CD4-positive, alpha-beta T cell treated with Interleukin-15 for 4 hours (primary cell): ENCODE measurements around the gene SCARB1.

ENCODE experiments used
- DNase-seq: peaks from one replicate; pipeline ENCODE4 v3.0.0-alpha.2; 2020; ENCODE audit warnings: low spot score

The SCARB1 gene

DNA sequence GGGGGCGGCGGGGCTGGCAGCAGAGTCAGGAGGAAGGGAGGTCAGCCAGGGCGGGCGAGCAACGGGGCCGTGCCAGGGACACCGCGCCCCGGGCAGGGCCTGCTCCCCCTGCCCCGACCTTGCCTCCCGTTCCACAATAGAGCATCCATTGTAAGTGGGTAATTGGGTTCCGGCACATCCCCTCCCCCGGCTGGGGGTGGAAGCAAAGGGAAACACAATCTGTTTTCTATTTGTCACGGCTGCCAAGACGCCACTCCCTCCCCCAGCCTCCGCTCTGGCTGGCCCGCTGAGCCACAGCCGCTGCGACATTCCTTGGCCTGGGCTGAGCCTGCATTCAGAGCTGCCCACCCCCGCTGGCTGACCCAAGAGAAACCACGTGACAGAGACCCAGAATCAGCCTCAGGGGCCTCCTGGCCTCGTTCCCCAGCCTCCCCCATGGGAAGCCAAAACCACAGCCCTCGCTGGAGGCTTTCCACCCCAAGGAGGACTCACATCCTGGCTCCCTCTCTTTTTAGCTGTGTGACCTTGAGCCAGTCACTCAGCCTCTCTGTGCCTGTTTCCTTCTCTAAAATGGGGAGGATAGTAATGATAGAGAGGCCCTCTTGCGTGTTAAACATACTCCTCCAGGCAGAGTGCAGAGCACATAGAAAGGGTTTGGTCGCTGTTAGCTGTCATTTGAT, 117.6 kb downstream of the SCARB1 start:
- DNase-seq = no peak

DNA sequence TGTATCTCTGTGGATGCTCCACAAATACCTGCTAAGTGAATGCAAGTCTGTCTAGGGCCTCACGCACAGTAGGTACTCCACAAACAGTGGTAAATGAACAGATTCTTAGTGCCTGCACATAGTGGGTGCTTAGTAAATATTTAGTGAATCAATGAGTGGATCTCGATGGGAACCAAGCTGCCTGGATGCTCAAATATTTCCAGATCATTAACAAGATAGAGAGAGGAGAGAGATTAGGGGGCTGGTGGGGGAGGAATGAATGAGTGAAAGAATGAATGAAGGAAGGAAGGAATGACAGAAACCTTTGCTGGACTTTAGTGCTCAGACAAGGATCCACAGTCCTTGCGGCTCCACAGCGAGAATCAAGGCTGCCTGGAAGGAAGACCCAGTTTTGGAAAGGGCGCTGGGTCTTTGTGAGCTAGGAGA, 118.2 kb downstream of the SCARB1 start:
- DNase-seq = no peak

DNA sequence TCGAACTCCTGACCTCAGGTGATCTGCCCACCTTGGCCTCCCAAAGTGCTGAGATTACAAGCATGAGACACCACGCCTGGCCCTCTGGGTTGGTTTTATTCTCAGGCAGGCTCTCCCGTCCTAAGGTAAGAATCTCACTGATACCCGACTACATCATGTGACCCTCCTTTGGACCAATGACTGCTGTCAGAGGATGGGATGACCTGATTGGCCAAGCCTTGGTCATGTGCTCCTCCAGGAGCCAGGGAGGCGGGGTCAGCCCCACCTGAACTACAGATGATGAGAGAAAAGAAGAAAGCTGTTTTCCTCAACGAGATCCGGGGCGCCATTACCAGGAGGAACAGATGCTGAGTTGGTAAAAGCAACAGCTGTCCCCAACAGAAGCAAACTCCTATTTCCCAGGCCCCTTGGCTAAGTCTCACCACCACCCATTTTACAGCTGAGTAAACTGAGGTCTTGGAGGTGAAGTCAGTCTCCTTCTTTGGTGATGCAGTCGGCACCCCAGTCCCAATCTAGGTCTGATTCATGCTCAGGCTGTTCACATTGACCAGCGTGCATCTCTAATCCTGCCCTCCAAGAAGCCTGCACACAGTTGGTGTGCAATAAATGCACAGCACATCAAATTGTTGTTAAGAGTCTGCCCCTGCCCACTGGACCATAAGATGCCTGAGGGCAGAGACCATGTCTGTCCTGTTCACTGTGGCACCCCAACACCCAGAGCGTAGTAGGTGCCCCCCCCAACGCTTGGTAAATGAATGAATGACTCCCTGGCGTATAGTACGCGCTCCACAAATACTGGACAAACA, 118.8 kb downstream of the SCARB1 start:
- DNase-seq = no peak

DNA sequence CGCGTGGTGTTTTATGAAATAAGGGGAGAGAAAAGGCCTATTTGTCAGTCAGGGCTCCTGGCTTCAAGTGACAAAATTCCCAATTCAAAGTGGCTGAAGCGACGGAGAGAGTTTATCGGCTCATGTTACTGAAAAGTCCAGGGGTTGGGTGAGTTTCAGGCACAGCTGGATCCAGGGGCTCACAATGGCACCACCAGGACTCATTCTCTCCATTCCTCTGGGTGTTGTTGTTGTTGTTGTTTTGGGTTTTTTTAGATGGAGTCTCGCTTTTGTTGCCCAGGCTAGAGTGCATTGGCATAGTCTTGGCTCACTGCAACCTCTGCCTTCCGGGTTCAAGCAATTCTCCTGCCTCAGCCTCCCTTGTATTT, 119.4 kb downstream of the SCARB1 start:
- no peak for DNase-seq

DNA sequence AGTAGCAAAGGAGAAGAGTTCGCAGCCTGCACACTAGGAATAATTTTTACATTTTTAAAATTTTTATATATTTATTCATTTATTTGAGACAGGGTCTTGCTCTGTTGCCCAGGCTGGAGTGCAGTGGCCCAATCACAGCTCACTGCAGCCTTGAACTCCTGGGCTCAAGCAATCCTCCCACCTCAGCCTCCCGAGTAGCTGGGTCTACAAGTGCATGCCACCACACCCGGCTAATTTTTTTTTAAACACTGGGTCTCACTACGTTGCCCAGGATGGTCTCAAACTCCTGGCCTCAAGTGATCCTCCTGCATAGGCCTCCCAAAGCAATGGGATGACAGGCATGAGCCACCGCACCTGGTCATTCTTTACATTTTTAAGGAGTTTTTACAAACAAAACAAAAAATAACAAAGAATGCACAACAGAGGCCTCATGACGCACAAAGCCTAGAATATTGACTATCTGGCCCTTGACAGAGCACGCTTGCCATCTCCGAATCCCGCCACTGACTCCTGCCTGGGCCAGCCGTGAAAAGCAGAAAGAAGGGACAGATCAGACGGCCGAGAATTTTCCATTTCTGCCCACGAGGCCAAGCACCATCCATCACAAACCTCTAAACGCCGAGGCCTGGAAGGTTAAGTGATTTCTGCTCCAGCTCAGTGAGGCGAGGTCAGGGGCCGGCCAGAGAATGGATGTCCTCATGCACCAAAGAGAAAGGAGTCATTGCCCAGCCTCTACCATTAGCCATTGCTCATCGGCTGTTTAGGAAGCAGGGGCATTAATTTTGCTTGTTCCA, 120.0 kb downstream of the SCARB1 start:
- no peak for DNase-seq

DNA sequence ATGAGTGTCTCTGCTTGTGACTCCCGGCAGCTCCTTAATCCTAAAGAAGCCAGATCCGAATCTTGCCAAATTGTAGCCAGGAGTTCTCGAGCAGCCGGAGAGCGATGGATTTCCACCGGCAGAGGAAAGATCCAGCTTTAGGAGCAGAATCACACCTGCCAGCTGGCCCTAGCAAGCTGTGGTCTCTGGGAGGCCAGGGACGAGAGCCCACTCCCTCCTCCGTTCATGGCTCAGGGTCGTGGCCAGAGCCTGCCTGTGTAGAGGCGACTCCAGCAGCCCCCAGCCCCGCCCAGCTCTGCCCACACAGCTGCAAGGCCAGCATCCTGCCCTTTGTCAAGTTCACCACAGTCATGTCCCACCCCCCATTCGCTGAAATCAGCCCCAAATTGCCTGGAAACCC, 121.0 kb downstream of the SCARB1 start:
- DNase-seq = no peak

DNA sequence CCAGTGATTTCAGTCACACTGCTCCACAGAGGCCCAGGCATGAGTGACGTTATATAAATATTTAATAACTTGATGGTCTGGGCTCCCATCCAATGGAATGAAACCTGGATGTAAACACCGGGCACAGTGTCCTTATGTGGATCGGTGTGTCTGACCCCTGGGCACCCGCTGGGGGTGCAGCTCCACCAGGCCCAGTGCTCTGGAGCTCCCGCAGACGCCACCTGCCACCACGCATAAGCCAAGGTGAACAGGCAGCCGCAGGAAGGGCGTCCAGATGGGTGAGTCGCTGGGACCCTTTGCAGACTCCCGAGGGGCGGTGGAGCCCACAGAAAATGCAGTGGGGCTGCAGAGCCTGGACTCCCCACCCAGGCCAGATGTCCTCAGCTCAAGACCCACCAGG, 121.6 kb downstream of the SCARB1 start:
- no peak for DNase-seq

DNA sequence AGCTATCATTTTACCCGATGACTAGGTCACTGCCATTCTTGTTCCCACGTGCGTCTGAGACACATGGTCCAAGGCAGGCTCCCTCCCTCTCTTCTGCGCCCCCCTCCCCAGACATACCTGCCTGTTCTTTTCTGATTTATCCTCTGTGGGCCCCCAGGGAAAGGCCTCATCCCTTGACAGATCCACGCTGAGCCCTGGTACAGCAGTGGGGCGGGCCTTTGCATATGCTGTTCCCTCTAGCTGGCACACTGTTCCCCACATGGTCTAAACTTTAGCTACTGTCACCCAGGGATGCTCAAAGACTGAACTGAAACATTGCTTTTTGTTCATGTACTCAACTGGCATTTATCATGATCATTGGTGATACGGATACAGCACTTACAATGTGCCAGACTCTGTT, 122.5 kb downstream of the SCARB1 start:
- no peak for DNase-seq

DNA sequence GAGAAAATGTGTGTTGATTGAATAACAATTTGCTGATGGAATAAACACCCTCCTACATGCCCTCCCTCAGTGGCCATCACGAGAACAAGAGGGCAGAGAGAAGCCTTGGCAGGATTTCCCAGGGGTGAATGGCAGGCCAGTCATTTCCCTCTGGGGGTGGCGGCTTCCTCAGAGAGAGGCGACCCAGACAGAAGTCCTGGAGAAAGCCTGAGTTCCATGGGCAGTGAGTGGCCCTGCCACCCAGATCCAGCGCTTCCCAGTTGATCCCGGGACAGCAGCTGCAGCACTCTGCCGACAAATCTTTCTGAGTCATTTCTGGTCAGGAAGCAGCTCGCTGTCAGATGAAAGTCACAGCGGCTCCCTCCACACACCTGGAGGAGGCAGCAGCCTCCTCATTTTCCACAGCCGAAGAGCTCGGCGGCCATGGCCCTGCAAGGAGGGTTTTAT, 123.0 kb downstream of the SCARB1 start:
- DNase-seq = no peak

DNA sequence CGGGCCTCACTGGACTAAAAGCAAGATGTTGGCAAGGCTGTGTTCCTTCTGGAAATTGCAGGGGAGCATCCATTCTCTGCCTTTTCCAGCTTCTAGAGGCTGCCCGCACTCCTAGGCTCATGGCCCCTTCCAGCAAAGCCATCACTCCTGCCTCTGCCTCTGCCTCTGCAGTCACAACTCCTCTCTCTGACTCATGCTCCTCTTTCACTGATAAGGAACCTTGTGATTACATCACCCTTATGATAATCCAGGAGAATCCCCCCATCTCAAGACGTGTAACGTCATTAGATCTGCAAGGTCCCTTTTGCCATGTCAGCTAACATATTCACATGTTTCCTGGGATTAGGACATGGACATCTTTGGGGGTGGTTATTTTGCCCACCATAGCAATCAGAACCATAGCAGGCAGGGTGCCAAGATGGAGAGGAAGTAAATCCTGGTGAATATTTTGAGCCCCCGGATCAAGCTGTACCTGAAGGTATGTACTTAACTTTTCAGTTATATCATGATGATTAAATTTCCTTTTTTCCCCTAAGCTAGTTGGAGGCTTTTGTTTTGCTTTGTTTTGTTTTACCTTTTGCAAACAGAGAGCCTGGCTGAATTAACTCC, 123.6 kb downstream of the SCARB1 start:
- DNase-seq = no peak

DNA sequence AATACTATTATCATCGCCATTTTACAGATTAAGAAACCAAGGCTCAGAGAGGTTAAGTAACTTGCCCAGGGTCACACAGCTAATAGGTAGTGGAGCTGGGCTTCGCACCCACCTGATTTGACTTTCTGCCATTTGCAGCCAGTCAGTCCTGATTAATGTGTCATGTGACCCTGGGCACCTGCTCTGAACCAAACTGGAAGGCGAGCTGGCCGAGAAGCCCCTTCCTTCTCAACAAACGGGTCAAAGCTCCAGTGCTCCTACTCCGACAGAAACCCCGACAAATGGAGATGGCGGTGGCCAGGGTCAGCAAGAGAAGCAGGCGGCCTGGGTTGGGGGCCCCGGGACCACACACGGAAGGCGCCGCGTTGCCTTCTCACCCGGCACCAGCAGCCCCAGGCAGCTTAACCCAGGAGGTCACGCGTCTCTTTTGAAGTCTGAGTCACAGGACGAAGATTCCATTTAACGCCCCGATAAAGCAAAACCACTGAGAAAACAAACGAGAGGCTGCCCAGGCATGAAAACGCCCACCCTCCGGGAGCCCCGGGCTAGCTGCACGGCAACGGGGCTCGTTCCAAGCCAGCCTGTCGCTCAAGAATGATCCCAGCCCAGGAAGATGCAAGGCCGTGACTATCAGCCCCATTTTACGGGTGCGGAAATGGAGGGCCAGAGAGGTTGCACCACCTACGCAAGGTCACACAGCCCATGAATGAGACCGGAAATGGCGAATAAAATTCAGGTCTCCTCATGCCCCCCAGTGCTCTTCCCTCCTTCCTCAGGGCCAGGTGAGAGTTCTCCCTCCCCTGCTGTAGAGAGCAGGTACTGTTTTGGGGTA, 124.8 kb downstream of the SCARB1 start:
- no peak for DNase-seq

DNA sequence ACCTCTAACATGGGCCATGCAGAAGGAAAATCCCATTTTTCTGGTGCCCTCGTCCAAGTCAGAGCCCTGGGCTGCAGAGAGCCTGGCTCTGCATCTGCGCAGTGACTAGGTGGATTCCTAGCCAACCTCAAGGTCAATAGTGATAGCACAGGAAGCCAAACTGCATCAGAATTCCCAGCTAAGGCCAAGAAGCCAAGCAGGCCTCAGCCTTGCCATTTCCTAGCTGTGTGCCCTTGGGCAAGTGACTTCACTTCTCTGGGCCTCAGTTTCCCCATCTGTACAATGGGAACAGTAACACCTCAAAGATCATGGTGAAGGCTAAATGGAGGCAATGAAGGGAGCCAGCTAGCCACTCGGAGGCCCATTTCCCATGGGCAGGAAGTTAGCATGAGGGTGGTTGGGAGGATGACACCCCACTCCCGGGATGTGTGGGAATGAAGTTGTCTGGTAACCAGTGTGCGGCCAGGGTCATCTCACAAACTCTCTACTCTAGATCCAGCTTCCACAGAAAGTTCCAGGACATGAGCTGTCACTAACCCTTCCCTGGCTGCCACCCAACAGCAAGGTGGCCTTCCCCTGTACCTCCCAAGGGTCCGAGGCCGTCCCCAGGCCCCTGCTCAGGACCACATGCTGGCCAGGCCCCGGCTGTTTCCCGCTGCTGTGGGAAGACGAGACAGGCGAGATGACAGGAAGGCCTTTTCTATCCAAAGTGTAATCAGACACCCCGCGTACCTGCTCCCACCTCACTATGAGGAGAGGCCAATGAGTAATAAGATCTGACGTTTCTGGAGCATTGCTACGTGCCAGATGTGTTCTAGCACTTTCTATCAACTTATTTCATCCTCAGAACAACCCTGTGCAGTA, 125.7 kb downstream of the SCARB1 start:
- DNase-seq = no peak

DNA sequence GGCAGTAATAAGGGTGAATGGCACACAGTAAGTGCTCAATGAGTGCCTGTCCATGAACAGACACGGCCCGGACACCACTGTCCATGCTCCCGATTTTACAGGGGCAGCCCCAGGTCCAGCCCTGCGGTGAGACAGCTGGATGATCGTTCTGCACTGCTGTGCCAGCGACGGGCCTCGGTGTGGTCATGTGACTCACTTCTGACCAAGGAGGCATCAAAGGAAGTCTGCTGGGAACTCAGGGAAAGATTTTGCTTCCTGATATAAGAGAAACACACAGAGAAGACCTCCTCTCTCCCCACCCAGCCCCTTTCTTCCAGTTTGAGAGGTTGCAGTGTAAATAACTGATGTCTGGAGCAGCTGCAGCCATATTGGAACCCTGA, 126.6 kb downstream of the SCARB1 start:
- DNase-seq = no peak

DNA sequence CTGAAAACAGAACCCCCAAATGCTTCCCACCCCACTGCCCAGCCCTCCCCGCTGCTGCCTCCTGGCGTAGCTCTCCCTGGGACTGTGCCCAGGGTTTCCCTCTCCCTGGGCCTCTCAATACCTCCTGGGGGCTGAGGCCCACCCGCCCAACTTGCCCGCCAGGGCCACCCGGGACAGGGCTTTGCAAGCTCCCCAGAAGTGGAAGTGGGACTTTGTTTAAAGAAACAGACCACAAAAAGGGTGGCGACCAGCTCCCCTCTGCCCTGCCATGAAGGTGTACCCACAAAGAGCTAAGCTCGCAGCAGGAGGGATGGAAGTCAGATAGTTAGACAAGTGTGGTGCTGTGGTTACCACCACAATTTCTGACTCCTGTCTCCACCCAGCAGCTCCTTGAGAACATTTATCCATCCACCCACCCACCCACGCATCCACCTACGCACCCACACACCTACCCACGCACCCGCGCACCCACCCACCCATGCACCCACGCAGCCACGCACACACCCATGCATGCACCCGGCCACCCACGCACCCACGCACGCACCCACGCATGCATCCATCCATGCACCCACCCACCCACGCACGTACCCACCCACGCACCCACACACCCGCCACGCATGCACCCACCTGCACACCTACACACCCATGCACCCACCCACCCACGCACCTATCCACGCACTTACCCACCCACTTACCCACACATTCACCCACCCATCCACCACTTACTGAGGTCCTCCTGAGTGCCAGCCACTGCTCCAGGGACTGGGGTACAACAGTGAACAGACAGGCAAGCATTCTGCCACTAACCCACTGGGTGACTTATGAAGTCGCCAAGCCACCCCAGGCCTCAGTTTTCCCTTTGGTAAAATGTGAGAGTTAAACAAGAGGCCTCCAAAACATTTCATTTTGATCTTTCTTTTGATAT, 127.3 kb downstream of the SCARB1 start:
- no peak for DNase-seq

DNA sequence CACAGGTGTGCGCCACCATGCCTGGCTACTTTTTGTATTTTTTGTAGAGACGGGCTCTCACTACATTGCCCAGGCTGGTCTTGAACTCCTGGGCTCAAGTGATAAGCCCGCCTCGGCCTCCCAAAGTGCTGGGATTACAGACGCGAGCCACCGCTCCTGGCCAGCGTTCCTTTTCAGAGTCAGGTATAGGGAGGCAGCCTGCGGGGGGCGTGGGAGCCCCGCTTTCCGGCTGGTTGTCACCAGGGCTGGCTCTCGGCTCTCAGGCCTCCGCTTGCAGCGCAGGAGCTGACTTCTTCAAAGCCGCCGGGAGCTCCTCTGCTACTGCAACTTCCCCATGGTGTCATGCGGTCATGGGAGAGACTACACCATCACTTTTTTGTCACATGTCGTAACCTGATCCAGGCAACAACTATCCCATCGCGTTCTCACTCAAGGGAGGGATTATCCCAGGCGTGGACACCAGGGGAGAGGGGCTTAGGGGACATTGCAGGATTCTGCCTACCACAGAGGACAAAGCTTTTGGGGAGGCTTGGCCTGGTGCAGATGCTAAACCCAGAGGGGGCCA, 129.4 kb downstream of the SCARB1 start:
- DNase-seq = no peak

DNA sequence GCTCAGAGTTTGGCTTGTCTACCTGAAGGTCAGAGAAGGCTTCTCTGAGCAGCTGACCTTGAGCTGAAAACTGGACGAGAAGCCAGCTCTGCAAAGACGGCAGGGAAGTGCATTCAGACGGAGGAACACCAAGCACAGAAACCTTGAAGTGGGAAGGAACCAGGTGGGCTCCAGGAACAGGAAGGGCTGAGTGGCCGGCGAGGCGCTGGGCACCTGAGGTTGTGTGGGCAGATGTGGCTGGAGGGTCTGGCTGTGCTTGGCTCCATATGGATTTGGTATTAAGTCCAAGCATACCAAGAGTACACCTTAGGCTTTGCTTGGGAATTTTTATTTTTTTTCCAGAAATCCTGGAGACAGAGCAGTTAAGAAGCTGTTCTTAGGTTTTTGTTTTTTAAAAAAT, 130.6 kb downstream of the SCARB1 start:
- DNase-seq = no peak

DNA sequence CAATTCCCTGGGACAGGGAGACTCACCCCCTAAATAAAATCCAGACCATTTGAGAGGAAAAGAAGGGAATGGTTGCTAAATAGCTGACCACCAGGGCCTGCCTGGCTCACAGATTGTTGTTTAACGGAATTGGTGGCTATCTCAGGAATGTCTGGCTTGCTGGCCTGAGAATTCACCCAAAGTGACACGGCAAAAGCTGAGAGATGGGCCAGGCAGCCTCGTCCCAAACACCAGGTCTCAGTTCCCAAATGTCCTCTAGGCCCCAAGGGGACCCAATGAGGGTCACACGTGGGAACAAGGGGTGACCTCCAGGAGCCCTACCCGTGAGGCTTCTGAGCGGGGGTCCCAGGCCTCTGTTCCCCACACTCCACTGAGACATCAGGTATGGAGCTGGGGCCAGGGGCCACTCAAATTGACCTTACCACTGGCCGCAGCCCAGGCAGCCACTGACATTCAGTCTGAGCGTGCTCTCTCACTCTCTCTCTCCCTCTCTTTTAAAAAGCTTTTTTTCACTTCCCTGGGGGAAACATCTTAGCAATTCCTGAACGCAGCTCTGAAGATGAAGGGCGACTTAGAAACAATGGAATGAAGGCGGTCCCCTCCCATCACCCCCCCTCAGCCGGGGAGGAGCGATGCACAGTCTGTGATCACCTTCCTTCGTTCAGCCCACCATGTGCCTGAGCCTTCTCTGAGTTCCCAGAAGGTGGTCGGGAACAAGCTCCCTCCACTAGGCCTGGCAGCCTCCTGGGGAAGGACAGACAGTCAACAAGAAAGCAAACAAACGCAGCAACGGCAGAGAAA, 131.2 kb downstream of the SCARB1 start:
- DNase-seq = no peak

DNA sequence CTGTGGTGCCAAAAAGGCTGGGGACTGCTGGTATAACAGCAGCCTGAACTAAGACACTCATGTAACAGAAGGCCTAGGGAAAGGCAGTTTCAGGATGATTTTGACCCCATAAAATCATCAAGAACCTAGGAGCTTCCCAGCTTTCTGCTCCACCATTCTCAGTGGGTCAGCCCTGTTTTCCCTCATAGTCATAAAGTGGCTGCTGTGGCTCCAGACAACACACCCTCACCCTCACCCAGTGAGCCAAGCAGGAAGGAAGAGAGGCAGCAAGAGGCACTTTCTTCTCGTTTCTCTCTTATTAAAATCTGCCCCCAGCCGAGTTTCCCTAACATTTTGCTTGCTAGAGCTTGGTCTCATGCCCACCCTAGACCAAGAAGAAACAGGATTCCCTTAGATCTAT, 131.8 kb downstream of the SCARB1 start:
- DNase-seq = no peak
